ENCODE data around the gene PRCC.

The PRCC gene

GRCh38 chr1:156750191-156750672, 17.1 kb upstream of the PRCC start:
- peak overlapping the region; percentile 83 to 96 for H3K4me3 ChIP-seq (ENCODE audit: low read length in 2 of 2)
- H2BK15ac ChIP-seq (ENCODE audit: low read length): no peak overlapping the region
- H3K79me1 ChIP-seq (ENCODE audit: low read depth, low read length): peaks cover 10% of the 10 kb centered on the region
- peak overlapping the region; percentile 36 for H3K18ac ChIP-seq (ENCODE audit: low read length)
- H3K27ac ChIP-seq (replicated peaks; ENCODE audit: low read length): peak overlapping the region; percentile 97
- peak overlapping the region; percentile 88 for H2AFZ ChIP-seq (ENCODE audit: low read length)
- peak overlapping the region; percentile 84 for H2BK5ac ChIP-seq (ENCODE audit: low read length)
- H2BK120ac ChIP-seq (ENCODE audit: low read depth, low read length): no peak overlapping the region
- peak overlapping the region; percentile 94 for H3K4me2 ChIP-seq (ENCODE audit: insufficient read depth, low read length, poor library complexity, severe bottlenecking)
- H3K9ac ChIP-seq (ENCODE audit: low read depth, low read length, poor library complexity): peak overlapping the region; percentile 95
- H3K4me1 ChIP-seq (ENCODE audit: control insufficient read depth in 2 of 2, insufficient read depth in 1 of 2, low read depth in 1 of 2, low read length in 2 of 2): peaks cover 37 to 47% of the 10 kb centered on the region in 2 donors
- H3K4ac ChIP-seq (ENCODE audit: low read length): peak overlapping the region; percentile 60
- no peak overlapping the region for H4K91ac ChIP-seq (ENCODE audit: low read depth, low read length, poor library complexity)
- no peak overlapping the region for H3K23ac ChIP-seq (ENCODE audit: low read depth, low read length, poor library complexity)
- H3K36me3 ChIP-seq (replicated peaks in 1 of 2; ENCODE audit: control insufficient read depth in 2 of 2, insufficient read depth in 2 of 2, low read length in 2 of 2): peaks cover 2 to 30% of the 10 kb centered on the region in 2 donors
- no CpG with 5 or more reads among the region's 5 CpGs for WGBS, 2 donors (ENCODE audit: extremely low coverage in 2 of 2, insufficient read length in 2 of 2, insufficient replicate concordance in 1 of 2)
- peak overlapping the region; percentile 98 for H2AK5ac ChIP-seq (ENCODE audit: low read depth, low read length)
- no peak overlapping the region for H4K8ac ChIP-seq (ENCODE audit: low read depth, low read length)
- no peaks in the 10 kb centered on the region for H3K9me3 ChIP-seq (replicated peaks in 1 of 2; ENCODE audit: control insufficient read depth in 2 of 2, insufficient read depth in 1 of 2, low read depth in 1 of 2, low read length in 2 of 2)
- peak overlapping the region; percentile 59 for H3K14ac ChIP-seq (ENCODE audit: low read length)
- H3K27me3 ChIP-seq (ENCODE audit: control insufficient read depth in 3 of 3, insufficient read depth in 3 of 3, low read depth in 1 of 3, low read length in 3 of 3): no peaks in the 10 kb centered on the region
- no peak overlapping the region for H2BK12ac ChIP-seq (ENCODE audit: low read length)
- DNase-seq (ENCODE audit: low spot score): no peak

- Histone ChIP-seq H2BK15ac (ENCODE audit: low read length) (peak overlapping the region; percentile 22), H3K27ac (replicated peaks; ENCODE audit: low read length) (peak overlapping the region; percentile 84), H2BK120ac (ENCODE audit: low read depth, low read length) (peak overlapping the region; percentile 88), H3K9ac (ENCODE audit: low read depth, low read length, poor library complexity) (peak overlapping the region; percentile 95), H3K4me1 (ENCODE audit: control insufficient read depth in 2 of 2, insufficient read depth in 1 of 2, low read depth in 1 of 2, low read length in 2 of 2) (peaks cover 32 to 45% of the 10 kb centered on the region in 2 donors), H3K36me3 (replicated peaks in 1 of 2; ENCODE audit: control insufficient read depth in 2 of 2, insufficient read depth in 2 of 2, low read length in 2 of 2) (peaks cover 2 to 24% of the 10 kb centered on the region in 2 donors), H3K9me3 (replicated peaks in 1 of 2; ENCODE audit: control insufficient read depth in 2 of 2, insufficient read depth in 1 of 2, low read depth in 1 of 2, low read length in 2 of 2) (no peaks in the 10 kb centered on the region), H3K27me3 (ENCODE audit: control insufficient read depth in 3 of 3, insufficient read depth in 3 of 3, low read depth in 1 of 3, low read length in 3 of 3) (no peaks in the 10 kb centered on the region), H2BK5ac (ENCODE audit: low read length) (peak overlapping the region; percentile 97), H4K8ac (ENCODE audit: low read depth, low read length) (no peak overlapping the region), H3K4me2 (ENCODE audit: insufficient read depth, low read length, poor library complexity, severe bottlenecking) (peak overlapping the region; percentile 94), H3K4ac (ENCODE audit: low read length) (peak overlapping the region; percentile 79), H2AFZ (ENCODE audit: low read length) (peak overlapping the region; percentile 88), H3K4me3 (ENCODE audit: low read length in 2 of 2) (peak overlapping the region; percentile 83 to 96), H2BK12ac (ENCODE audit: low read length) (no peak overlapping the region), H3K14ac (ENCODE audit: low read length) (peak overlapping the region; percentile 74), H4K91ac (ENCODE audit: low read depth, low read length, poor library complexity) (peak overlapping the region; percentile 61), H3K79me1 (ENCODE audit: low read depth, low read length) (peaks cover 8% of the 10 kb centered on the region), H2AK5ac (ENCODE audit: low read depth, low read length) (peak overlapping the region; percentile 98), H3K23ac (ENCODE audit: low read depth, low read length, poor library complexity) (peak overlapping the region; percentile 92), H3K18ac (ENCODE audit: low read length) (peak overlapping the region; percentile 95)
- no CpG with 5 or more reads among the region's 64 CpGs for WGBS, 2 donors (ENCODE audit: extremely low coverage in 2 of 2, insufficient read length in 2 of 2, insufficient replicate concordance in 1 of 2)
- no peak for DNase-seq (ENCODE audit: low spot score)
Observed at GRCh38 chr1:156750711-156751450, 16.5 kb upstream of the PRCC start.

- peak within 1 kb of the TSS; percentile 93 for H4K91ac ChIP-seq (ENCODE audit: low read depth, low read length, poor library complexity)
- peak within 1 kb of the TSS; percentile 98 for H3K9ac ChIP-seq (ENCODE audit: low read depth, low read length, poor library complexity)
- peak within 1 kb of the TSS; percentile 97 for H2BK5ac ChIP-seq (ENCODE audit: low read length)
- H3K79me1 ChIP-seq (ENCODE audit: low read depth, low read length): peaks cover 8% of the 10 kb centered on the region
- peaks cover 2 to 23% of the 10 kb centered on the region in 2 donors for H3K36me3 ChIP-seq (replicated peaks in 1 of 2; ENCODE audit: control insufficient read depth in 2 of 2, insufficient read depth in 2 of 2, low read length in 2 of 2)
- peak within 1 kb of the TSS; percentile 87 for H2BK15ac ChIP-seq (ENCODE audit: low read length)
- peak within 1 kb of the TSS; percentile 94 for H3K4me2 ChIP-seq (ENCODE audit: insufficient read depth, low read length, poor library complexity, severe bottlenecking)
- peak within 1 kb of the TSS; percentile 88 for H2AFZ ChIP-seq (ENCODE audit: low read length)
- peak within 1 kb of the TSS; percentile 83 for H4K8ac ChIP-seq (ENCODE audit: low read depth, low read length)
- H3K4me3 ChIP-seq (ENCODE audit: low read length in 2 of 2): peak within 1 kb of the TSS; percentile 83 to 96
- H3K23ac ChIP-seq (ENCODE audit: low read depth, low read length, poor library complexity): peak within 1 kb of the TSS; percentile 92
- peak within 1 kb of the TSS; percentile 86 for H3K14ac ChIP-seq (ENCODE audit: low read length)
- peak within 1 kb of the TSS; percentile 84 for H3K27ac ChIP-seq (replicated peaks; ENCODE audit: low read length)
- H2BK120ac ChIP-seq (ENCODE audit: low read depth, low read length): peak within 1 kb of the TSS; percentile 88
- DNase-seq (ENCODE audit: low spot score): no peak
- peaks cover 27 to 39% of the 10 kb centered on the region in 2 donors for H3K4me1 ChIP-seq (ENCODE audit: control insufficient read depth in 2 of 2, insufficient read depth in 1 of 2, low read depth in 1 of 2, low read length in 2 of 2)
- peak within 1 kb of the TSS; percentile 87 for H3K4ac ChIP-seq (ENCODE audit: low read length)
- peak within 1 kb of the TSS; percentile 98 for H2AK5ac ChIP-seq (ENCODE audit: low read depth, low read length)
- no peaks in the 10 kb centered on the region for H3K9me3 ChIP-seq (replicated peaks in 1 of 2; ENCODE audit: control insufficient read depth in 2 of 2, insufficient read depth in 1 of 2, low read depth in 1 of 2, low read length in 2 of 2)
- H2BK12ac ChIP-seq (ENCODE audit: low read length): peak within 1 kb of the TSS; percentile 7
- WGBS, 2 donors (ENCODE audit: extremely low coverage in 2 of 2, insufficient read length in 2 of 2, insufficient replicate concordance in 1 of 2): no CpG with 5 or more reads among the region's 48 CpGs
- H3K27me3 ChIP-seq (ENCODE audit: control insufficient read depth in 3 of 3, insufficient read depth in 3 of 3, low read depth in 1 of 3, low read length in 3 of 3): no peaks in the 10 kb centered on the region
- peak within 1 kb of the TSS; percentile 99 for H3K18ac ChIP-seq (ENCODE audit: low read length)
Observed at GRCh38 chr1:156751451-156751756, 15.9 kb upstream of the PRCC start, which contains the start of gene HDGF. HDGF (minus strand) TSS chr1:156751675; CDS start chr1:156751429, 246 bp downstream.

All from neuronal stem cell (in vitro differentiated cells).